Kidney (tissue), 2 donors: Measurements from ENCODE around the gene DCAF16. TPM values are rescaled to one million over a fixed set of nuclear protein-coding genes. Genes with fewer than 3 reads are reported as not detected.

Experiments used
- polyA plus RNA-seq: library from polyadenylated mRNA; stranded (reverse); fragments of 350-450 nt; fragmentation: Illumina TruSeq; extraction: RNeasy Lipid Tissue Mini Kit (QIAGEN cat#74804); gene quantifications from one replicate; pipeline ENCODE4 v1.2.3, GENCODE V29; 2014; ENCODE audit warnings: low read depth, low replicate concordance; ENCODE audit not compliant: insufficient read depth
- total RNA-seq: library from RNA; stranded (reverse); fragmentation: NEBNext Ultra II Directional; extraction: Animal tissue kit (Norgen Biotek cat#: 25700); gene quantifications from one replicate; pipeline ENCODE4 v1.2.1, GENCODE V29; 2021
- donor health status: DM: yes; HTN: yes; CAD: no.

DCAF16 gene
- total and polyA plus RNA-seq, 2 donors from 2014 or later = 7.4 to 40.7 TPM

Other genes starting within 250 kb of the DCAF16 start
- gene LAP3, start 233.6 kb downstream of the DCAF16 start, total RNA-seq = 108 TPM
- 123 TPM for gene LAP3, start 233.6 kb downstream of the DCAF16 start, polyA plus RNA-seq
- 45.2 TPM for gene MED28, start 196.1 kb downstream of the DCAF16 start, total RNA-seq
- 26.1 TPM for gene MED28, start 196.1 kb downstream of the DCAF16 start, polyA plus RNA-seq
- gene FAM184B, start 29.1 kb downstream of the DCAF16 start, total RNA-seq = 0.09 TPM
- gene FAM184B, start 29.1 kb downstream of the DCAF16 start, polyA plus RNA-seq = 0.39 TPM
- 0.91 TPM for gene NCAPG, start 222 bp upstream of the DCAF16 start, total RNA-seq
- 0.19 TPM for gene NCAPG, start 222 bp upstream of the DCAF16 start, polyA plus RNA-seq
- gene LCORL, start 211.0 kb upstream of the DCAF16 start, total RNA-seq = 13.7 TPM
- gene LCORL, start 211.0 kb upstream of the DCAF16 start, polyA plus RNA-seq = 2.8 TPM